ENCODE results near the gene RNF121.

The RNF121 gene

DNA sequence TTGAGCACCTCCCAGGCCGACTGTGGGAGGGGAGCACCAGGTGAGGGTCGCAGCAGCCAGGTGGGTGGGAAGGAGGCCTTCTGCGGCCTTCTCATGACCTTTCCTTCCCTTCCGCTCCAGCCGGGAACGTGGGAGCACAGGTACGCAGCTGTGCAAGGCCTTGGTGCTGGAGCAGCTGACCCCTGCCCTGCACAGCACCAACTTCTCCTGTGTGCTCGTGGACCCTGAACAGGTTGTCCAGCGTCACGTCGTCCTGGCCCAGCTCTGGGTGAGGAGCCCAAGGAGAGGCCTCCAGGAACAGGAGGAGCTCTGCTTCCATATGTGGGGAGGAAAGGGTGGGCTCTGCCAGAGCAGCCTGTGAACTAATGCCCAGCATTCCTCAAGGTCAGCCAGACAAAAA is 72.4 kb downstream of the RNF121 start:
- Histone ChIP-seq H3K4me3 (ENCODE audit: low read depth in 1 of 2, low read length in 2 of 2) (no peak overlapping the region), H3K79me2 (ENCODE audit: insufficient read depth, low read length) (no peaks in the 10 kb centered on the region), H3K27ac (ENCODE audit: low read length) (no peak overlapping the region), H3K9me3 (ENCODE audit: insufficient read depth, low read length, severe bottlenecking) (no peaks in the 10 kb centered on the region), H4K20me1 (ENCODE audit: insufficient read depth, low read length) (peaks cover 17% of the 10 kb centered on the region), H3K4me1 (ENCODE audit: insufficient read depth, low read length) (no peaks in the 10 kb centered on the region), H3K9ac (ENCODE audit: low read depth, low read length) (no peak overlapping the region), H2AFZ (ENCODE audit: low read depth, low read length) (no peak overlapping the region), H3K27me3 (ENCODE audit: insufficient read depth, low read length, poor library complexity) (no peaks in the 10 kb centered on the region), H3K36me3 (ENCODE audit: insufficient read depth, low read length) (peaks cover 60% of the 10 kb centered on the region), H3K4me2 (ENCODE audit: insufficient read depth, low read length) (no peak overlapping the region)
- no peak for DNase-seq
- TF ChIP-seq, protein P1, sequence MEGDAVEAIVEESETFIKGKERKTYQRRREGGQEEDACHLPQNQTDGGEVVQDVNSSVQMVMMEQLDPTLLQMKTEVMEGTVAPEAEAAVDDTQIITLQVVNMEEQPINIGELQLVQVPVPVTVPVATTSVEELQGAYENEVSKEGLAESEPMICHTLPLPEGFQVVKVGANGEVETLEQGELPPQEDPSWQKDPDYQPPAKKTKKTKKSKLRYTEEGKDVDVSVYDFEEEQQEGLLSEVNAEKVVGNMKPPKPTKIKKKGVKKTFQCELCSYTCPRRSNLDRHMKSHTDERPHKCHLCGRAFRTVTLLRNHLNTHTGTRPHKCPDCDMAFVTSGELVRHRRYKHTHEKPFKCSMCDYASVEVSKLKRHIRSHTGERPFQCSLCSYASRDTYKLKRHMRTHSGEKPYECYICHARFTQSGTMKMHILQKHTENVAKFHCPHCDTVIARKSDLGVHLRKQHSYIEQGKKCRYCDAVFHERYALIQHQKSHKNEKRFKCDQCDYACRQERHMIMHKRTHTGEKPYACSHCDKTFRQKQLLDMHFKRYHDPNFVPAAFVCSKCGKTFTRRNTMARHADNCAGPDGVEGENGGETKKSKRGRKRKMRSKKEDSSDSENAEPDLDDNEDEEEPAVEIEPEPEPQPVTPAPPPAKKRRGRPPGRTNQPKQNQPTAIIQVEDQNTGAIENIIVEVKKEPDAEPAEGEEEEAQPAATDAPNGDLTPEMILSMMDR (IDR thresholded peaks at IDR 0.05; ENCODE audit: borderline replicate concordance, extremely low read depth, low read length, poor library complexity, severe bottlenecking) = no peak
- TF ChIP-seq EZH2 (IDR thresholded peaks at IDR 0.05; ENCODE audit: borderline replicate concordance, low read depth, low read length, severe bottlenecking) = no peak
- ATAC-seq (ENCODE audit: insufficient read depth, low read depth) = no peak; the same call in 2 of the 3 replicates

DNA sequence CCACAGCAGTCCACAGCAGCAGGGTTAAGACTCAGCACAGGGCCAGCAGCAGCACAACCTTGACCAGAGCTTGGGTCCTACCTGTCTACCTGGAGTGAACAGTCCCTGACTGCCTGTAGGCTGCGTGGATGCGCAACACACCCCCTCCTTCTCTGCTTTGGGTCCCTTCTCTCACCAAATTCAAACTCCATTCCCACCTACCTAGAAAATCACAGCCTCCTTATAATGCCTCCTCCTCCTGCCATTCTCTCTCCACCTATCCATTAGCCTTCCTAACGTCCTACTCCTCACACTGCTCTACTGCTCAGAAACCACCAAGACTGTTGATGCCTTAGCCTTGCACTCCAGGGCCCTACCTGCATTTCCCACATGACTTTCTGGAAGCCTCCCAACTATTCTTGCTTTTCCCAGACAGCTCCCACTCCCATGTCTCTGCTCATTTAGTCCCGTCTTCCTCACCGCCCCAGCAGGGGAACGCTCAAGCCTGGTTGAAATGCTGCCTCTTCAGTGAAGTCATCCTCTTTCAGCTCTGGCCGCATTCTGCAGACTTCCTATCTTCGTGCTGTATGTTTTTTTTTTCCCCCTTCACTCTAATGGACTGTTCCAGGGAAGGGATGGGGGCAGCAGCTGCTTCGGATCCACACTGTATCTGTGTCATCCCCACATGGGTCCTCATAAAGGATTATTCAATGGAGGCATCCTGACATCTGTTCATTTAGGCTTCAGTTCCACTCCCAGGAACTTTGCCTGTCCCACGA is 73.2 kb downstream of the RNF121 start:
- DNase-seq = no peak
- Histone ChIP-seq H3K4me2 (ENCODE audit: insufficient read depth, low read length) (no peak overlapping the region), H3K4me3 (ENCODE audit: low read depth in 1 of 2, low read length in 2 of 2) (no peak overlapping the region), H3K36me3 (ENCODE audit: insufficient read depth, low read length) (peaks cover 68% of the 10 kb centered on the region), H3K9me3 (ENCODE audit: insufficient read depth, low read length, severe bottlenecking) (no peaks in the 10 kb centered on the region), H3K79me2 (ENCODE audit: insufficient read depth, low read length) (no peaks in the 10 kb centered on the region), H2AFZ (ENCODE audit: low read depth, low read length) (no peak overlapping the region), H4K20me1 (ENCODE audit: insufficient read depth, low read length) (peaks cover 17% of the 10 kb centered on the region), H3K9ac (ENCODE audit: low read depth, low read length) (no peak overlapping the region), H3K4me1 (ENCODE audit: insufficient read depth, low read length) (no peaks in the 10 kb centered on the region), H3K27ac (ENCODE audit: low read length) (no peak overlapping the region), H3K27me3 (ENCODE audit: insufficient read depth, low read length, poor library complexity) (no peaks in the 10 kb centered on the region)
- TF ChIP-seq, protein P1 (IDR thresholded peaks at IDR 0.05; ENCODE audit: borderline replicate concordance, extremely low read depth, low read length, poor library complexity, severe bottlenecking) = no peak
- no peak; the same call in 2 of the 3 replicates for ATAC-seq (ENCODE audit: insufficient read depth, low read depth)

- no peaks in the 10 kb centered on the region for H3K79me2 ChIP-seq (ENCODE audit: insufficient read depth, low read length)
- no peaks in the 10 kb centered on the region for H3K27me3 ChIP-seq (ENCODE audit: insufficient read depth, low read length, poor library complexity)
- no peaks in the 10 kb centered on the region for H3K4me1 ChIP-seq (ENCODE audit: insufficient read depth, low read length)
- H3K9ac ChIP-seq (ENCODE audit: low read depth, low read length) = no peak overlapping the region
- H4K20me1 ChIP-seq (ENCODE audit: insufficient read depth, low read length) = peaks cover 23% of the 10 kb centered on the region
- H3K9me3 ChIP-seq (ENCODE audit: insufficient read depth, low read length, severe bottlenecking) = no peaks in the 10 kb centered on the region
- no peak overlapping the region for H2AFZ ChIP-seq (ENCODE audit: low read depth, low read length)
- peaks cover 79% of the 10 kb centered on the region for H3K36me3 ChIP-seq (ENCODE audit: insufficient read depth, low read length)
- no peak overlapping the region for H3K27ac ChIP-seq (ENCODE audit: low read length)
- DNase-seq (no peak), ATAC-seq (ENCODE audit: insufficient read depth, low read depth) (no peak)
- H3K4me3 ChIP-seq (ENCODE audit: low read depth in 1 of 2, low read length in 2 of 2) = no peak overlapping the region
- TF ChIP-seq, protein P1 (IDR thresholded peaks at IDR 0.05; ENCODE audit: borderline replicate concordance, extremely low read depth, low read length, poor library complexity, severe bottlenecking) = no peak
- no peak for TF ChIP-seq EZH2 (IDR thresholded peaks at IDR 0.05; ENCODE audit: borderline replicate concordance, low read depth, low read length, severe bottlenecking)
- H3K4me2 ChIP-seq (ENCODE audit: insufficient read depth, low read length) = no peak overlapping the region
Observed at GRCh38 chr11:72002841-72003775, 74.3 kb downstream of the RNF121 start.

Measured in DND-41 (cell line).